Activated naive CD4-positive, alpha-beta T cell treated with anti-CD3 and anti-CD28 coated beads for 36 hours (primary cell): ENCODE results near the gene CHRNA4. TPM values are rescaled to one million over a fixed set of nuclear protein-coding genes. Genes with fewer than 3 reads are reported as not detected.
"Not testable (repeated sequence)": the region's sequence is repeated elsewhere in the genome, so short reads cannot be mapped to it uniquely, and the experiment has no call there.

Experiments used
- CTCF ChIA-PET: fragments of 350-600 bp; sonication (Branson Sonifier 250); formaldehyde crosslinking; loops from one replicate; lab custom pipeline; 2021; ENCODE audit warnings: antibody characterized with exemption; lab: Charles Lee
- DNase-seq: peaks from one replicate; pipeline ENCODE4 v3.0.0-alpha.2; 2020
- H3K27ac Mint-ChIP-seq: one replicate; pipeline ENCODE4 v1.8.0; 2021; ENCODE audit warnings: mild to moderate bottlenecking, mixed read lengths
- H3K27me3 Mint-ChIP-seq: one replicate; pipeline ENCODE4 v1.8.0; 2021; ENCODE audit warnings: low read depth, mixed read lengths
- H3K36me3 Mint-ChIP-seq: one replicate; pipeline ENCODE4 v1.8.0; 2021; ENCODE audit warnings: low read depth, mixed read lengths
- H3K4me1 Mint-ChIP-seq: one replicate; pipeline ENCODE4 v1.8.0; 2021; ENCODE audit warnings: low read depth, mixed read lengths
- H3K4me3 Mint-ChIP-seq: one replicate; pipeline ENCODE4 v1.8.0; 2021; ENCODE audit warnings: mild to moderate bottlenecking, moderate library complexity, mixed read lengths
- H3K9me3 Mint-ChIP-seq: one replicate; pipeline ENCODE4 v1.8.0; 2021; ENCODE audit warnings: mixed read lengths
- intact Hi-C: fragments of 100-400 bp; cut with micrococcal nuclease; formaldehyde crosslinking; loops from one replicate; pipeline ENCODE4 v1.15.1; 2023
- total RNA-seq, 2 experiments: library from RNA; stranded (reverse); gene quantifications; one replicate each; pipeline ENCODE4 v1.2.3, GENCODE V29; 2021

Gene CHRNA4
- total RNA-seq, 2 experiments from 2014 or later: not detected

DNA sequence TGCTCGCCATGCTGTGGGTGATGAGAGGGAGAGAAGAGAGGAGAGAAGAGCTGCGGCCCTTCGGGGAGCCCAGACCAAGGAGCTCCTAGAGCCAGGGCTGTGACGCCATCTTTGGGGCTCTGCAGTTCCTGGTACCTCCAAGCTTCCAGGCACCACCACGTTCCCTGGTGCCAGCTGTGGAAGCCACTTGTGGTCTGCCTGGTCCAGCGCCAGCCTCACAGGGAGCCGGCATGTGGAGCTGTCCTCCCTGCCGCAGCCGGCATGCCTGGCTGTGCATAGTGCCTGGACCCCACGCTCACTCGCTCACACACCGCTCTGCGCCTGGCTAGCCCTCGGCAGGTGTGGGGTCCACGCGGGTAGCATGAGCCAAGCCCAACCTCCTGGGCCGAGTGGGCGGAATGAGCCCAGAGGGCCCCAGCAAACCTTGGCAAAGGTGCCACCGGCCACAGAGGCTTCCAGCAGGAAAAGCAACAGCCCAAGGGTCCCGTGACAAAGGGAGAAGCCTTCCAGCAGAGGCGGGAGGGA is 19.3 kb upstream of the CHRNA4 start:
- no peak for DNase-seq
- H3K27me3 Mint-ChIP-seq: peaks cover 22% of the 10 kb centered on the region
- CTCF ChIA-PET: interaction anchor here (0.6 to 6.5 kb wide), 4 partner anchors 71 to 162 kb away, joined by 3 to 54 read pairs (median 18); no protein-coding TSS in a partner anchor
- no peak overlapping the region for H3K27ac Mint-ChIP-seq
- intact Hi-C loops: no loop called here
- peaks cover 3% of the 10 kb centered on the region for H3K9me3 Mint-ChIP-seq
- H3K4me3 Mint-ChIP-seq: no peak overlapping the region
- no peaks in the 10 kb centered on the region for H3K4me1 Mint-ChIP-seq
- peaks cover 1% of the 10 kb centered on the region for H3K36me3 Mint-ChIP-seq

DNA sequence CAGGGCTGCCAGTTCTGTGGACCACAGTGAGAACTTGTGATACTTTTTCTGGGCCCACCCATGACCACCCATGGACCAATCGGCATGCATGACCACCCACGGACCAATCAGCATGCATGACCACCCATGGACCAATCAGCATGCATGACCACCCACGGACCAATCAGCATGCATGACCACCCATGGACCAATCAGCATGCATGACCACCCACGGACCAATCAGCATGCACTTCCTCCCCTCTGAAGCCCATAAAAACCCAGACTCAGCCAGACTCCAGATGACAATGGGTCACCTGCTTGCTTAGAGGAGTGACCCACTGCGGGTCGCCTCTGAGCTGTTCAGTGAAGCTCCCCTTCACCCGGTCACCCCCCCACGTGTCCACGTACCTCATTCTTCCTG is 18.7 kb upstream of the CHRNA4 start:
- H3K9me3 Mint-ChIP-seq, H3K36me3 Mint-ChIP-seq, H3K4me3 Mint-ChIP-seq, DNase-seq, H3K4me1 Mint-ChIP-seq, intact Hi-C loops, H3K27ac Mint-ChIP-seq: not testable (repeated sequence)
- CTCF ChIA-PET: interaction anchor here (0.6 to 6.5 kb wide), 3 partner anchors 71 to 155 kb away, joined by 3 to 54 read pairs (median 32); no protein-coding TSS in a partner anchor
- peaks cover 24% of the 10 kb centered on the region for H3K27me3 Mint-ChIP-seq

DNA sequence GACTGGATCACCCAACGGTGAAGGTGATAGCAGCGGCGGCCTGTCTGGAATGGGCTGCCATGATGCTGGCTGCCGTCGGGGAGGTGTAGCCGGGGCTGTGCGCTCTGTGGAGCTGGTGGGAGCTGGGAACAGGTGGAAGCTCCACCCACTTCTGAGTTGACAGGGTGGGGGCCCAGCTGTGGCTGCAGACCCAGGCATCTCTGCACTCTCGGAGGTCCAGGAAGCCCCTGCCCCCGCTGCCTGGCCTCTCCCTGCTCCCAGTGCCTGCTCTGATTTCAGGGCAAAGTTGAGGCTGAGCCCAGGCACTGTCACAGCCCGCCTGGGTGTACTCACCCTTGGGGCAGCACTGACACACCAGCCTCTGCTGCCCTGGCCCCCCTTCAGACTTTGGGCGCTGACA is 18.1 kb upstream of the CHRNA4 start:
- CTCF ChIA-PET: interaction anchor here (6.5 kb wide), 1 partner anchor 154 kb away, joined by 54 read pairs; no protein-coding TSS in a partner anchor
- Mint-ChIP-seq H3K36me3 (no peaks in the 10 kb centered on the region), H3K27ac (no peak overlapping the region), H3K9me3 (no peaks in the 10 kb centered on the region), H3K27me3 (peaks cover 24% of the 10 kb centered on the region), H3K4me3 (no peak overlapping the region), H3K4me1 (no peaks in the 10 kb centered on the region)
- DNase-seq: no peak
- intact Hi-C loops: no loop called here

DNA sequence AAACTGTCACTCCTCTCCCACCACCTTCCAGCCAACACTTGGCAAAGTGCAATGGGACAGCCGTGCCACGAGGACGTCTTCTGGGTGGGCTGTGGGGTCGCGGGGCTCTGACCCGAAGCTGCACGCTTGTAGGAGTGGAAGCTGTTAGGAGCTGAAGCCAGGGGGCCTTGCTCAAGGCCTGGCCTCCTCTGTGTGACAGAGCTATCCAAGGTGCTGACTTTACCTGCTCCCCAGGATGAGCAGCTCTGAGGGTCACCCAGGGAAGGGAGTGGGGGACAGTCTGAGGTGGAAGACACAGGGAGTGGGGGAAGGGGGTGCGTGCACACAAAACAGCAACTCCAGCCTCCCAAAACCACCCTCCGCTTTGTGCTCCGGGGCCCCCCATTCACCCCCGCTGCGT is 17.5 kb upstream of the CHRNA4 start:
- H3K27me3 Mint-ChIP-seq: peaks cover 24% of the 10 kb centered on the region
- no peaks in the 10 kb centered on the region for H3K9me3 Mint-ChIP-seq
- no peaks in the 10 kb centered on the region for H3K36me3 Mint-ChIP-seq
- no peaks in the 10 kb centered on the region for H3K4me1 Mint-ChIP-seq
- DNase-seq: no peak
- H3K27ac Mint-ChIP-seq: no peak overlapping the region
- no peak overlapping the region for H3K4me3 Mint-ChIP-seq
- intact Hi-C loops: no loop called here
- CTCF ChIA-PET: interaction anchor here (0.6 to 6.5 kb wide), 2 partner anchors 31 to 154 kb away, joined by 3 to 54 read pairs; no protein-coding TSS in a partner anchor

DNA sequence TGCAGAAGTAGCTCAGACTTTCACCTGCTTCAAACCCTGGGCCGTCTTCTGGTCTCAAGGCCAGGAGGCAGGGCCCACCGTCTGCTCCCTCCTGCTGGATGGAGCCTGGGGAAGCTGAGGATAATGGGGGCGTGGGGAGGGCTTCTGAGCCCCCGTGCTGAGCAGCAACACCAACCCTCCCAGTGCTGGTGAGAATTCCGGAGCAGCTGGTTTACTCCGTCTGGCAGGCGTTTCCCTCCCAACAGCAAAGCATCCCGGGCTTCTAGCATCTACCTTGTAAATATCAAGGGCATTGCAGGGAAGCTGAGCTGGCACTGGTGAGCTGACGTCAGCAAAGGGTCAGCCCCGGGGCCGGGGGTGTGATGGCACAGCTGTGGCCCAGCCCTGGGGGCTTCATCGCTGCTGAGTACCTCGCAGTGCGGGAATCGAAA is 16.8 kb upstream of the CHRNA4 start:
- DNase-seq: no peak
- peaks cover 24% of the 10 kb centered on the region for H3K27me3 Mint-ChIP-seq
- intact Hi-C loops: no loop called here
- no peaks in the 10 kb centered on the region for H3K4me1 Mint-ChIP-seq
- no peaks in the 10 kb centered on the region for H3K36me3 Mint-ChIP-seq
- no peaks in the 10 kb centered on the region for H3K9me3 Mint-ChIP-seq
- no peak overlapping the region for H3K4me3 Mint-ChIP-seq
- no peak overlapping the region for H3K27ac Mint-ChIP-seq
- CTCF ChIA-PET: interaction anchor here (0.6 to 6.5 kb wide), 3 partner anchors 31 to 194 kb away, joined by 3 to 54 read pairs (median 3); no protein-coding TSS in a partner anchor

DNA sequence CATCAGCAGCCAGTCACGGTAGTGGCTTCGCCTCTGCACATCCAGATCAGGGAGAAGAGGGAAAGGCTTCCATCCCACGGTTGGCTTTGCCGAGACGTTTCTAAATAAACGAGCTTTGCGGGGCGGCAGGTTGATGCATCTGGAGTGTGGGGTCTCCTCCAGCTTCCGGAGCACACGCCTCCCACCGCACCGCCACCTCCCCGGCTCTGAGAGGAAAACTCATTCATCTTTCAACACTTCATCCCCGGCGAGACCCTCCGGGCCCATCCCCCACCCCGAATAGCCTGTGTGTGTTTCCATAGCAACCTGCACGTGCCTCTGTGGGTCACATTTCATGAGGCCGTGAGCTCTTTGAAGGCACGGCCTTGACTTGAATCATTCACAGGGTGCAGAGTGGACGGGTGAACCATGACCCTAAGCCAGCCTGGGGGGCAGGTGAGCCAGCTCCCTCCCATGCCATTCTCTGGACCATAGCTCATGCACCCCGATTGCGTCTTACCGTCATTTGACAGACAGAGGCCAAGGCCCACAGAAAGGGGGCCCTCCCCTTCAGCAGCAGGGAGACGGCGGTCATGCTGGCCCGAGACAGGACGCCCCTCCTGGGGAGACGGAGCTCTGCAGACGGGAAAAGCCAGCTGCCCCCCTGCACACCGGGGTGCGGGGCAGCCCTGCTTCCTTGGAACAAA is 16.2 kb upstream of the CHRNA4 start:
- Mint-ChIP-seq H3K36me3 (no peaks in the 10 kb centered on the region), H3K4me1 (no peaks in the 10 kb centered on the region), H3K9me3 (no peaks in the 10 kb centered on the region), H3K27me3 (peaks cover 24% of the 10 kb centered on the region), H3K27ac (no peak overlapping the region), H3K4me3 (no peak overlapping the region)
- no peak for DNase-seq
- intact Hi-C loops: no loop called here
- CTCF ChIA-PET: interaction anchor here (1.2 to 6.5 kb wide), 2 partner anchors 153 to 194 kb away, joined by 3 to 54 read pairs; no protein-coding TSS in a partner anchor

DNA sequence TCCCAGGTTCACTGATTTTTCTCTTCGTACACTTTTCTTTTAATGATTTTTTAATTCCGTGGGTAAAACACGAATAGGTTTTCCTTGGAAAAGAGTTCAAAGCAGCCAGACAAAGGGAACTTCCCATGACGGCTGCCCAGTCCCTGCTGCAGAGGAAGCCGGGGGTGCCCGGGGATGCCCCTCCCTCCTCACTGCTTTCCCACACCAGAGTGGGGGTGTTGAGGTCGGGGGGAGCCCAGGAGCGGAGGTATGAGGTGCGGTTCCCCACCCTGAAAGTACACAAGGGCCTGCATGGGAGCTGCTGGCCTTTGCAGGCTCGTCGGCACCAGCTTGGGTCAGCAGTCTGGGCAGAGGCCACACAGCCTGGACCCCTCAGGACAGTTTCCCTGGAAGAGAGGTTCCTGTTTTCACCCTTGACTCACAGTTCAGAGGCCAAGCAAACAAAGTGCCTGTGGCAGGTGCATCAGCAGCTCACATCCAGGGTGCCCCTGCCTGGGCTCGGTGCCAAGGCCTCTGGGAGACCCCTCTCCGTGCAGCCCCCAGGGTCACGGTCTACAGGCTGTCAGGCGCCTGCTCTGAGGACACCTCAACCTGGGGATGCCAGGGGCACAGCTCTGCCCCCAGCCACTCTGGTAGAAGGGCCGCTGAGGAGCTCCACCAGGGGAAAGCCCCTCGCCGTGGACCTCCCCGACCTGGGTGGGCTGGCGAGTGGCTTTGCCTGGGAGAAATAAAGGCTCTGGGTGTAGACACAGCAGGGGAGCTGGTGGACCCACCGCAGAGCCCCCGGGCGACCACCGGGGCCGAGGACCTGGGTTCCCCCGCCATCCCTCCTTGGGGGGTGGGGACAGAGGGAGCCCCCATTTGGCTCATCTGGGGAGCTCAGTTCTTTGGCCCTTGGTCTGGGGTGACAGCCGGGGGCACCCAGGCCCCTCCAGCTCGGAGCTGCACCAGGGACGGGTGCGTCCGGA is 15.4 kb upstream of the CHRNA4 start:
- Mint-ChIP-seq H3K36me3 (no peaks in the 10 kb centered on the region), H3K4me1 (no peaks in the 10 kb centered on the region), H3K9me3 (no peaks in the 10 kb centered on the region), H3K27ac (no peak overlapping the region), H3K4me3 (no peak overlapping the region), H3K27me3 (peaks cover 24% of the 10 kb centered on the region)
- CTCF ChIA-PET: interaction anchor here (1.2 to 6.5 kb wide), 2 partner anchors 152 to 193 kb away, joined by 3 to 54 read pairs; no protein-coding TSS in a partner anchor
- intact Hi-C loops: no loop called here
- DNase-seq: no peak

DNA sequence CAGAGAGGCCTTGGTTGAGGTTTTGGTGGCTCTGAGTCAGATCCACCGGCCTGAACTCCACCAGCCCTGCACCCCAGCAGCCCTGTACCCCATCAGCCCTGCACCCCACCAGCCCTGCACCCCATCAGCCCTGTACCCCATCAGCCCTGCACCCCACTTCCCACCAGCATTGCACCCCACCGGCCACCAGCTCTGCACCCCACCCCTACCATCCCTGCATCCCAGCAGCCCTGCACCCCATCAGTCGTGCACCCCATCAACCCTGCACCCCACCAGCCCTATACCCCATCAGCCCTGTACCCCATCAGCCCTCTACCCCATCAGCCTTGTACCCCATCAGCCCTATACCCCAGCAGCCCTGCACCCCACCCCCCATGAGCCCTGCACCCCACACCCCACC is 14.3 kb upstream of the CHRNA4 start:
- CTCF ChIA-PET: no interaction called here
- DNase-seq: no peak
- no peak overlapping the region for H3K27ac Mint-ChIP-seq
- H3K27me3 Mint-ChIP-seq: peaks cover 24% of the 10 kb centered on the region
- H3K9me3 Mint-ChIP-seq: no peaks in the 10 kb centered on the region
- intact Hi-C loops: no loop called here
- no peaks in the 10 kb centered on the region for H3K4me1 Mint-ChIP-seq
- H3K36me3 Mint-ChIP-seq: no peaks in the 10 kb centered on the region
- no peak overlapping the region for H3K4me3 Mint-ChIP-seq

DNA sequence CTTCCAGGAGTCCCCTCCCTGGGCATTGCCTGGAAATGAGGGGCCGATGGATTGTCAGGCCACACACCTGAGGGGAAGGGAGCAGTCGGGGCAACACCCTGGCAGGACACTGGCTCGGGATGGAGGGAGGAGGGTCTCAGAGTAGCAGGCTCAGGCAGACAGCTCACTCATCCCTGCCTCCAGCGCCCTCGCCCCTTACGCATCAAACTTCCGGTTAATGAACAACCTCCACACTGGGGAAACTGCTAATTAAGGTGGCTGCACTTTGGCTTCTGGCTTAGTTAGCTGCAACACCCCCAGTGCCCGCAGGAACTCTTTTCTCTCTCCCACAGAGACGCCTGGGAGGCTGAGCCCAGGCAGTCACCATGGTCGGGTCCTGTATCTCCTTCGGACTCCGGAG is 13.4 kb upstream of the CHRNA4 start:
- H3K27me3 Mint-ChIP-seq: peaks cover 20% of the 10 kb centered on the region
- H3K27ac Mint-ChIP-seq: no peak overlapping the region
- CTCF ChIA-PET: no interaction called here
- intact Hi-C loops: no loop called here
- H3K4me3 Mint-ChIP-seq: no peak overlapping the region
- no peaks in the 10 kb centered on the region for H3K36me3 Mint-ChIP-seq
- no peaks in the 10 kb centered on the region for H3K9me3 Mint-ChIP-seq
- no peaks in the 10 kb centered on the region for H3K4me1 Mint-ChIP-seq
- DNase-seq: no peak

DNA sequence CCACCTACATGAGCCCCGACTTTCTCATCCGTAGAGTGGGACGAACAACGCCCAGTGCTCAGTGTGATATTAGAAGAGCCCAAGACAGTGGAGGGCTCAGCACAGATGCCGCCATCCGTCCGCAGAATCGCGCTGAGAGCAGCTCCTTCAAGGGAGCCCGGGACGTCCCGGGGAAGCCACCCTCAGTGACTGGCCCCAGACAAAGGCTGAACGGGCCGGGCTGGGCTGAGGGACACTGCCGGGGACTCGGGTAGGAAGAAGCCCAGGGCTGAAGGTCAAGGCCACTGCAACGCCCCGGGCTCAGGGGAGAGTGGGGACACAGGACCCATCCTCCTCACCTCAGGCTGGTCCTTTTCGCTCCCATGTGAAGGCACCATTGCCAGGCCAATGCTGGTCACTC is 12.8 kb upstream of the CHRNA4 start:
- CTCF ChIA-PET: no interaction called here
- Mint-ChIP-seq H3K9me3 (no peaks in the 10 kb centered on the region), H3K27me3 (peaks cover 16% of the 10 kb centered on the region), H3K27ac (no peak overlapping the region), H3K4me1 (no peaks in the 10 kb centered on the region), H3K36me3 (no peaks in the 10 kb centered on the region), H3K4me3 (no peak overlapping the region)
- no peak for DNase-seq
- intact Hi-C loops: no loop called here

DNA sequence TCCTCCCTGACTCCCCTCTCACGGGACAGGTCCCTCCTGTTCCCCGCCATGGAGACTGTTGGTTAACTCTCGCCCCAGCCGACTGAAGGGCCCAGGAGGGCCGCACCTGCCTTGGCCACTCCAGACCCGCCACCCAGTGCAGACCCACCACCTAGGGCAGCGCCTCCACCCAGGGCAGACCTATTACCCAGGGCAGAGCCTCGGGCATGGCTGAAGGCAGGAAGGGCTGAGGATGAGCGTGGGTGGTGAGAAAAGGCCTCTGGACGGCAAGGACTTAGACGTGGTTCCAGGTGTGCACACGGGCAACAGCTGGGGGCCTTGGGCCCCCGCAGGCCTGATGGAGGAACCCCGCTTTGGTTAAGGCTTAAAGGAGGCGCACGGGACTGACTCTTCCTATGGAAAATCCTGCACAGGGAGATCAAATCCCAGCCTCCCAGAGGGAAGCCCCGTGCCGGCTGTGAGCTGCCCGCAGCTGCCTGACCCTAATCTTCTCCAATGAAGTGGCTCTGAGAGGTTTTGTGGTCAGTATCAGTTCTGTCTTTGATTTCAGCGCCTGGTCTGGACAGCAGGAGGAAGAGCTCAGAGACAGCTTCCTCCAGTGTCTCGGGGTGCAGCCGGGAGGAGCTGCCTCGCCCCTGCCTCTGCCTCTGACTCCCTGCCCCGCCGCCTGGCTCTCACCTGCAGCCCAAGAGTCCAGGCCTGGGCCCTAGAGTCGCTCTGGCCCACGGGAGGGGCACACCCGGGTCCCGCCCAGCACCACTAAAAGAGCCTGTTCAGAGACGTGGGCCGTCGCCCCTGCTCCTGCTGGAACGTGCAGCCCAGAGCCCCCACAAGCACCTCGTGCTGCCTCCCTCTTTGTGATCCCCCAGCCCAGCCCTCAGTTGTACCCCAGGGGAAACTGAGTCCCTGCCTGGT is 12.1 kb upstream of the CHRNA4 start:
- intact Hi-C loops: no loop called here
- Mint-ChIP-seq H3K4me1 (no peaks in the 10 kb centered on the region), H3K9me3 (no peaks in the 10 kb centered on the region), H3K36me3 (no peaks in the 10 kb centered on the region), H3K27me3 (peaks cover 10% of the 10 kb centered on the region), H3K27ac (no peak overlapping the region), H3K4me3 (no peak overlapping the region)
- no peak for DNase-seq
- CTCF ChIA-PET: interaction anchor here (0.8 kb wide), 1 partner anchor 10 kb away, joined by 4 read pairs; no protein-coding TSS in a partner anchor
